ENCODE measurements around the gene COL21A1.

The COL21A1 gene

GRCh38 chr6:56140090-56140489 is 107.3 kb downstream of the COL21A1 start:
- TF ChIP-seq CTCF (IDR thresholded peaks at IDR 0.05; ENCODE audit: low read depth, low read length), result no peak
- no peak overlapping the region for H3K4me3 ChIP-seq (ENCODE audit: low read depth, low read length)

- H3K4me3 ChIP-seq (ENCODE audit: low read depth, low read length), result no peak overlapping the region
- TF ChIP-seq CTCF (IDR thresholded peaks at IDR 0.05; ENCODE audit: low read depth, low read length), result no peak
Observed at GRCh38 chr6:56115715-56116114, 131.7 kb downstream of the COL21A1 start.

GRCh38 chr6:56109149-56109548 is 138.2 kb downstream of the COL21A1 start:
- no peak overlapping the region for H3K4me3 ChIP-seq (ENCODE audit: low read depth, low read length)
- TF ChIP-seq CTCF (IDR thresholded peaks at IDR 0.05; ENCODE audit: low read depth, low read length), result no peak

- TF ChIP-seq CTCF (IDR thresholded peaks at IDR 0.05; ENCODE audit: low read depth, low read length), result no peak
- no peak overlapping the region for H3K4me3 ChIP-seq (ENCODE audit: low read depth, low read length)
Observed at GRCh38 chr6:56106231-56106630, 141.1 kb downstream of the COL21A1 start.

GRCh38 chr6:56104591-56104990 is 142.8 kb downstream of the COL21A1 start:
- TF ChIP-seq CTCF (IDR thresholded peaks at IDR 0.05; ENCODE audit: low read depth, low read length), result no peak
- no peak overlapping the region for H3K4me3 ChIP-seq (ENCODE audit: low read depth, low read length)

- TF ChIP-seq CTCF (IDR thresholded peaks at IDR 0.05; ENCODE audit: low read depth, low read length), result no peak
Observed at GRCh38 chr6:56102216-56102615, 145.2 kb downstream of the COL21A1 start.

GRCh38 chr6:56101141-56101553 is 146.2 kb downstream of the COL21A1 start:
- no peak for TF ChIP-seq CTCF (IDR thresholded peaks at IDR 0.05; ENCODE audit: low read depth, low read length)
- no peak overlapping the region for H3K4me3 ChIP-seq (ENCODE audit: low read depth, low read length)

More at GRCh38 chr6:56102216-56102615, 145.2 kb downstream of the COL21A1 start:
- no peak overlapping the region for H3K4me3 ChIP-seq (ENCODE audit: low read depth, low read length)

All from WI38 (cell line).